OCI-LY1 (cell line): Measurements from ENCODE around the gene NELFA.

Source experiments
- H2AFZ ChIP-seq: fragments of 200-600 bp; sonication (generic), shearing (Covaris generic); 2 replicates; pipeline ENCODE4 v1.6.0; 2014; ENCODE audit warnings: antibody characterized with exemption, mild to moderate bottlenecking, low read length
- H3F3A ChIP-seq: fragments of 200-600 bp; sonication (generic), shearing (Covaris generic); 2 replicates; pipeline ENCODE4 v1.6.0; 2014; ENCODE audit warnings: mild to moderate bottlenecking, antibody characterized with exemption, low read length, moderate library complexity; ENCODE audit not compliant: insufficient read depth
- H3K27ac ChIP-seq: fragments of 200-600 bp; sonication (generic); 2 replicates; pipeline ENCODE4 v1.5.1; 2014; ENCODE audit warnings: low read length, mixed run types, mild to moderate bottlenecking, low read depth; ENCODE audit not compliant: poor library complexity, severe bottlenecking
- H3K27me3 ChIP-seq: fragments of 200-600 bp; sonication (generic); 2 replicates; pipeline ENCODE4 v1.6.0; 2014; ENCODE audit warnings: antibody characterized with exemption, mild to moderate bottlenecking, low read length, moderate library complexity; ENCODE audit not compliant: insufficient read depth
- H3K36me3 ChIP-seq: fragments of 200-600 bp; sonication (generic); 2 replicates; pipeline ENCODE4 v1.6.1; 2014; ENCODE audit warnings: mild to moderate bottlenecking, antibody characterized with exemption, low read length, moderate library complexity, mixed read lengths; ENCODE audit not compliant: insufficient read depth
- H3K4me1 ChIP-seq: fragments of 200-600 bp; sonication (generic); 2 replicates; pipeline ENCODE4 v1.5.1; 2014; ENCODE audit warnings: mild to moderate bottlenecking, low read length, moderate library complexity; ENCODE audit not compliant: insufficient read depth, severe bottlenecking
- H3K4me2 ChIP-seq: fragments of 200-600 bp; sonication (generic), shearing (Covaris generic); 2 replicates; pipeline ENCODE4 v1.6.1; 2014; ENCODE audit warnings: low read length
- H3K4me3 ChIP-seq: fragments of 200-600 bp; sonication (generic); 2 replicates; pipeline ENCODE4 v1.5.1; 2014; ENCODE audit warnings: low read length, low read depth, mild to moderate bottlenecking, mixed read lengths; ENCODE audit not compliant: poor library complexity, severe bottlenecking
- H3K79me2 ChIP-seq: fragments of 200-600 bp; shearing (Covaris generic); 2 replicates; pipeline ENCODE4 v1.6.1; 2016; ENCODE audit warnings: mixed run types, low read length, mixed read lengths; ENCODE audit not compliant: insufficient read depth
- H3K9ac ChIP-seq: fragments of 200-600 bp; sonication (generic), shearing (Covaris generic); 2 replicates; pipeline ENCODE4 v1.6.1; 2014; ENCODE audit warnings: mild to moderate bottlenecking, low read length, mixed read lengths
- H3K9me2 ChIP-seq: fragments of 200-600 bp; sonication (generic), shearing (Covaris generic); 2 replicates; pipeline ENCODE4 v1.6.1; 2014; ENCODE audit warnings: low read depth, mild to moderate bottlenecking, low read length, mixed read lengths
- H3K9me3 ChIP-seq: fragments of 200-600 bp; shearing (Covaris generic); 2 replicates; pipeline ENCODE4 v1.6.1; 2014; ENCODE audit warnings: low read length, mixed read lengths
- H4K20me1 ChIP-seq: fragments of 200-600 bp; sonication (generic), shearing (Covaris generic); 2 replicates; pipeline ENCODE4 v1.6.0; 2016; ENCODE audit warnings: mild to moderate bottlenecking, low read length; ENCODE audit not compliant: insufficient read depth
- EZH2 ChIP-seq: fragments of 200-600 bp; sonication (generic), shearing (Covaris generic); IDR thresholded peaks from 2 replicates; pipeline ENCODE4 v1.8.0; 2017; ENCODE audit warnings: borderline replicate concordance, mixed run types, mild to moderate bottlenecking, antibody characterized with exemption, low read length, moderate library complexity, mixed read lengths
- TF ChIP-seq, protein P1 (sequence below): fragments of 200-600 bp; sonication (generic), shearing (Covaris generic); IDR thresholded peaks from 2 replicates; pipeline ENCODE4 v1.5.1; 2017; ENCODE audit warnings: mild to moderate bottlenecking, antibody characterized with exemption, low read length, moderate library complexity, mixed read lengths

The NELFA gene

DNA sequence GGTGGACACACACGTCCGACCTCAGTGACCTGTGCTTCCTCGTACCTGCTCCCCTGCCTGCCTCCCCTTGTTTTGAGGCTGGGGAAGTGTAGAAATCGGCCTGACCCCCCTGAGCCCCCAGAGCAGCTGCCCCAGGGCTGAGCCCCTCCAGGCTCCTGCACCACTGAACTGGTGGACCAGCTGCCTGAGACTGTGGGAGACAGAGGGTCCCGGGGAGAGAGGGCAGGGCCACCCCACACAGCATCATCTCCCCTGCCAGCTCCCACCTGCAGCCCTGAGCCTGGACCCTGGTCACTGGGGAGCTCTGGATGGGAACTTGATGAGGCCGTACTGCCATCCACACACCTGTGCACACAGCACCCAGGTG lies 35.3 kb upstream of the NELFA start:
- Histone ChIP-seq H3K4me2 (no peak overlapping the region), H3K79me2 (no peaks in the 10 kb centered on the region)

DNA sequence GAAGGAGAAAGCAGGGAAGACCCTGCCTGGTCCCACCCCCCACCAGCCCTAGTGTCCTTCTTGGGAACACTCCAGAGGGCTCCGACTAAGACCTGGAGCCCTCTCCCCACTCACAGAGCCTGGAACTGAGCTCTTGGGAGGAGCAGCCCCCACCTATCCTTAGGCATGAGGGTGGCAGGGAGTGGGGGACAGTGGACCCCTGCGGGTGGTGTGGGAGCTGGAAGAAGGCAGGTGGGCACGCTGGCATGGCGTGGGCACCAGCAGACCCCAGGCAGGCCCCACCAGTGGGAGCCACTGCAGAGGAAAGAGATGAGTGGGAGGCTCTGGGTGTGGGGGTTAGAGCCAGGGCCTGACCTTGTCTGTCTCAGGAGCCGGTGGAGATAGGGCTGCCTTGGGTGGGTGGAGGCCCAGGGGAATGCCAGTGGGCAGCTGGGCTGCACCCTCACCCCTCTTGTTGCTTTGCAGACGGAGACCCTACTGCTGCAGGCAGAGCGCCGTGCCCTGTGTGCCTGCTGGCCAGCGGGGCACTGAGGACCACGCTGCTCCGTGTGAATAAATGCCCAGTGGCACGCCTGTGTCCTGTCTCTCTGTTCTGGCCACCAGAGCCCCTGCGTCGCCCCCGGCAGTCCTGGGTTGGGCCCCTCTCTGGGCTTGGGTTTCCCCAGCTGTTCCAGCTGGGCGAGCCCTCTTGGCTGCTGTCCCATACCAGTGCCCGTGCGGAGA lies 34.8 kb upstream of the NELFA start:
- H3K27ac ChIP-seq, result no peak overlapping the region
- TF ChIP-seq EZH2, result no peak
- TF ChIP-seq, protein P1, sequence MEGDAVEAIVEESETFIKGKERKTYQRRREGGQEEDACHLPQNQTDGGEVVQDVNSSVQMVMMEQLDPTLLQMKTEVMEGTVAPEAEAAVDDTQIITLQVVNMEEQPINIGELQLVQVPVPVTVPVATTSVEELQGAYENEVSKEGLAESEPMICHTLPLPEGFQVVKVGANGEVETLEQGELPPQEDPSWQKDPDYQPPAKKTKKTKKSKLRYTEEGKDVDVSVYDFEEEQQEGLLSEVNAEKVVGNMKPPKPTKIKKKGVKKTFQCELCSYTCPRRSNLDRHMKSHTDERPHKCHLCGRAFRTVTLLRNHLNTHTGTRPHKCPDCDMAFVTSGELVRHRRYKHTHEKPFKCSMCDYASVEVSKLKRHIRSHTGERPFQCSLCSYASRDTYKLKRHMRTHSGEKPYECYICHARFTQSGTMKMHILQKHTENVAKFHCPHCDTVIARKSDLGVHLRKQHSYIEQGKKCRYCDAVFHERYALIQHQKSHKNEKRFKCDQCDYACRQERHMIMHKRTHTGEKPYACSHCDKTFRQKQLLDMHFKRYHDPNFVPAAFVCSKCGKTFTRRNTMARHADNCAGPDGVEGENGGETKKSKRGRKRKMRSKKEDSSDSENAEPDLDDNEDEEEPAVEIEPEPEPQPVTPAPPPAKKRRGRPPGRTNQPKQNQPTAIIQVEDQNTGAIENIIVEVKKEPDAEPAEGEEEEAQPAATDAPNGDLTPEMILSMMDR, result no peak
- H3K27me3 ChIP-seq, result no peaks in the 10 kb centered on the region
- no peak overlapping the region for H3K4me2 ChIP-seq
- H3K9me3 ChIP-seq, result no peaks in the 10 kb centered on the region
- H3K79me2 ChIP-seq, result no peaks in the 10 kb centered on the region
- no peaks in the 10 kb centered on the region for H3K36me3 ChIP-seq
- no peaks in the 10 kb centered on the region for H4K20me1 ChIP-seq
- H3K4me1 ChIP-seq, result no peaks in the 10 kb centered on the region
- H3F3A ChIP-seq, result no peaks in the 10 kb centered on the region
- H3K9me2 ChIP-seq, result no peaks in the 10 kb centered on the region
- no peak overlapping the region for H3K4me3 ChIP-seq
- H3K9ac ChIP-seq, result no peak overlapping the region
- H2AFZ ChIP-seq, result no peak overlapping the region

More for the DNA sequence above, 35.3 kb upstream of the NELFA start:
- Histone ChIP-seq H3K27ac (no peak overlapping the region), H3K36me3 (no peaks in the 10 kb centered on the region), H3F3A (no peaks in the 10 kb centered on the region), H3K9me2 (no peaks in the 10 kb centered on the region), H2AFZ (no peak overlapping the region), H3K9ac (no peak overlapping the region), H3K4me1 (no peaks in the 10 kb centered on the region), H3K9me3 (no peaks in the 10 kb centered on the region), H4K20me1 (no peaks in the 10 kb centered on the region), H3K27me3 (no peaks in the 10 kb centered on the region), H3K4me3 (no peak overlapping the region)
- no peak for TF ChIP-seq EZH2
- TF ChIP-seq, protein P1, result no peak

DNA sequence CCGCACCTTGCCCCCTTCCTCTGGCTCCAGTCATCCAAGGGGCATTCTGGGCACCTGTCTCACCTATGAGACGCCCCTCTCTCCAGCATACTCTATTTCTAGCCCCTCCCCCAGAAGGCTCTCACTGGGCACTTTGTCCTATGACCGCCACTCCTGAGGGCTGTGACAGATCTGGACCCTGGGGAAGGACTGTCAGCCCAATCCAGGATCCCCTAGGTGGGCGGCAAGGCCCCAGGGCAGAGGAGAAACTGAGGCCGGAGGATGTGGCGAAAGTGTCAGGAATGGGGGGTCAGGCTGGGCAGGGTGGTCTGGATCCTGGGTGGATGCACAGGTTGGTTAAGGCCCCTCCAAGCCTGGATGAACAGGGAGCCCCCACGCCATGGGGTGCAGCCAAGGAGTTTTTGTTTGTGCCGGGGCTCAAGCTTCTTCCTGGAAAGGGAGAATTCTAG lies 34.2 kb upstream of the NELFA start:
- no peak for TF ChIP-seq EZH2
- TF ChIP-seq, protein P1, result no peak
- Histone ChIP-seq H3K4me1 (no peaks in the 10 kb centered on the region), H3K4me2 (no peak overlapping the region), H2AFZ (no peak overlapping the region), H3K27ac (no peak overlapping the region), H3K9ac (no peak overlapping the region), H3F3A (no peaks in the 10 kb centered on the region), H3K27me3 (no peaks in the 10 kb centered on the region), H3K36me3 (no peaks in the 10 kb centered on the region), H4K20me1 (no peaks in the 10 kb centered on the region), H3K79me2 (no peaks in the 10 kb centered on the region), H3K9me3 (no peaks in the 10 kb centered on the region), H3K4me3 (no peak overlapping the region), H3K9me2 (no peaks in the 10 kb centered on the region)
